AG09309 (cell line): ENCODE data around the gene ITPR2.

ENCODE experiments used
- DNase-seq: peaks from one replicate; pipeline ENCODE4 v3.0.0-alpha.2; 2010; ENCODE audit warnings: low read depth
- H3K4me3 ChIP-seq: 2 replicates; pipeline ENCODE4 v1.5.1; 2011; ENCODE audit warnings: mild to moderate bottlenecking, low read depth, low read length, moderate library complexity; ENCODE audit not compliant: control insufficient read depth
- TF ChIP-seq, protein P1 (sequence below): IDR thresholded peaks from 2 replicates; pipeline ENCODE4 v1.5.1; 2011; ENCODE audit warnings: mild to moderate bottlenecking, low read depth, low read length, inconsistent platforms; ENCODE audit not compliant: insufficient read depth, control insufficient read depth; ENCODE audit errors: missing control alignments

Gene ITPR2

DNA sequence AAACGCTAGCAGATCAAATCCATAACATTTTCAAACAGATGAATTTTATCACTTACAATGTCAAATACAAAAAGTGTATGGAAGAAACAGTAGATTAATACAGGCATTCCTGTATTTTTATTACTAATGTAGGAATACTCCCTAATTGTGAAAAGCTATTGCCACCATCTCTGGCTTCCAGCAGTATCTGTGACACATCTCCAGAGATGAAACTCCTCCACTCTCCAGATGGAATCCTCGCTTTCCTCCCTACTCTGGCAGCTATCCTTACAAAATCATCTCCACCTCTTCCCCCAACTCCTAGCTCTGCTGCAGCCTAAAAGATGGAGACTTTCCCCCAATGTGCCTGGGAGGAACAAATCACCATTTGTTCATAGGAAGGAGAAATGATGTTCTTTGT lies 426.2 kb downstream of the ITPR2 start:
- TF ChIP-seq, protein P1, sequence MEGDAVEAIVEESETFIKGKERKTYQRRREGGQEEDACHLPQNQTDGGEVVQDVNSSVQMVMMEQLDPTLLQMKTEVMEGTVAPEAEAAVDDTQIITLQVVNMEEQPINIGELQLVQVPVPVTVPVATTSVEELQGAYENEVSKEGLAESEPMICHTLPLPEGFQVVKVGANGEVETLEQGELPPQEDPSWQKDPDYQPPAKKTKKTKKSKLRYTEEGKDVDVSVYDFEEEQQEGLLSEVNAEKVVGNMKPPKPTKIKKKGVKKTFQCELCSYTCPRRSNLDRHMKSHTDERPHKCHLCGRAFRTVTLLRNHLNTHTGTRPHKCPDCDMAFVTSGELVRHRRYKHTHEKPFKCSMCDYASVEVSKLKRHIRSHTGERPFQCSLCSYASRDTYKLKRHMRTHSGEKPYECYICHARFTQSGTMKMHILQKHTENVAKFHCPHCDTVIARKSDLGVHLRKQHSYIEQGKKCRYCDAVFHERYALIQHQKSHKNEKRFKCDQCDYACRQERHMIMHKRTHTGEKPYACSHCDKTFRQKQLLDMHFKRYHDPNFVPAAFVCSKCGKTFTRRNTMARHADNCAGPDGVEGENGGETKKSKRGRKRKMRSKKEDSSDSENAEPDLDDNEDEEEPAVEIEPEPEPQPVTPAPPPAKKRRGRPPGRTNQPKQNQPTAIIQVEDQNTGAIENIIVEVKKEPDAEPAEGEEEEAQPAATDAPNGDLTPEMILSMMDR = no peak

DNA sequence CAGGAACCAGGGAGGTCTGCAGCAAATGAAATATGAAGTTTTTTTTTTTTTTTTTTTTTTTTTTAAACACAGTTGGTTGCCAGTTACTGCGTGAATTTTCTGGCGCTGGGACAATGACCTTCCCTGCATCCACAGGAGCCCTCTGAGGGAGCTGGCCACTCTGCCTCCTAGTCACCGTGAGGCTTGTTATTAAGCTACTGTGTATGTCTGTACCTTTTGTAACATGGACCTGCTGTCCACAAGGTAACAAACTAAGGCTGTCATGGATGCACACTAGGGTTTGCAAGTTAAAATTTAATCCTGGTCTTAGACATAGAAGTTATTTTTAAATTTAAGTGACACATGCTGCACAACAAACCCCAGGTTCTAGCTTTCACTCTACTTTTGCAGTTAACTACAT lies 426.6 kb downstream of the ITPR2 start:
- no peak for DNase-seq
- no peak overlapping the region for H3K4me3 ChIP-seq
- TF ChIP-seq, protein P1 = no peak

More for the DNA sequence above, 426.2 kb downstream of the ITPR2 start:
- DNase-seq = no peak
- H3K4me3 ChIP-seq = no peak overlapping the region

DNA sequence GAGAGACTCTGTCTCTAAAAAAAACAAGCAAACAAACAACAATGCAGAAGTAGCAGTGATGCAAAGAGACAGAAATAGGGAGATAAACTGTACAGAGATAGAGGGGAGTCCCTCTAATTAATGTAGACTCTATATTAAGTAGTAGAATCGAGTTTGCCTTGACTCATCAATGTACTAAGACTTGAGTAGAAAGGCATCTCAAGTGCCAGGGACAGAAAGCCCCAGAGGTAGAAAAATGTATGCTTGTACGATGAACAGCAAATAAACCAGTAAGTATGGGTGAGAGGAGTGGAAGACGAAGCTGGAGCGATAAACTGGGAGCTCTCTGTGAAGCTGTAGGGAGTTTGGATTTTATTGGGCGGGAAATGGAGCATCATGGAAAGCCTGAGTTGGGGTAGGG lies 429.4 kb downstream of the ITPR2 start:
- H3K4me3 ChIP-seq = no peak overlapping the region
- TF ChIP-seq, protein P1 = no peak
- DNase-seq = no peak

DNA sequence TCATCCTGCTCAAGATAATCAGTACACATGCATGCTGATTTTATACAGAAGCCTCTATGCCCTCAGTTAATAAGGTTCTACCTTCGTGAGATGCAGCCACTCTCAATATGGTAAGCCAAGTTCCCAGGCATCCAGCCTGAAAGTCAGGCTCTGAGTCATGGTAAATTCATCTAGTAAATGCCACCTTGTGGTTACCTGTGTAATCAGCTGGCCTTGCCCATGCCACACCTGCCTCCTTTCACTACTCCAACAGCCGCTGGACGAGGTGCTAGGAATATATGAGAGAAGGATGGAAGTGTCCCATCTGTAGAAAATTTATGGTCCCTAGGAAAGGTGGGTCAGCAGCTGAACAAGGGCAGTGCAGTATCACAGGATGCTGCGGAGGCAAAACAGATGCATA lies 430.3 kb downstream of the ITPR2 start:
- TF ChIP-seq, protein P1 = no peak

DNA sequence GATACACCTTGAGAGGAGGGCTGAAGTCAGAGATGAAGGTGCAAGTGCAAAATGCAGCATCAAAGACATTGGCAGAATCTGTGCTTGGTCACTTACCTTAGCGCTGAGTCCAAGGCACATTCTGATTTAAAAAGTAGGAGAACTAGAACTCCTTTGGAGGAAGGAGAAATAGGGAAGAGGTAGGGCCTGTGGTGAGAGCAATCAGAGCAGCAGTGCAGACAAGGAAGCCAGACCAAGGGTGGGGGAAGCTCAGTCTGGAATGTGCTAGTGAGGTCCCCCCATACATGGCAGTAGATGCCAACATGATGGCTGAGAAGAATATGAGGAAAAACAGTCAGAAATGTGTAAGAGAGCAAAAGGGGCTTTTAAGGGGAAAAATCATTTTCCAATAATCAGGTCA lies 431.1 kb downstream of the ITPR2 start:
- no peak for DNase-seq
- TF ChIP-seq, protein P1 = no peak
- H3K4me3 ChIP-seq = no peak overlapping the region

More for the DNA sequence above, 430.3 kb downstream of the ITPR2 start:
- DNase-seq = no peak
- no peak overlapping the region for H3K4me3 ChIP-seq

DNA sequence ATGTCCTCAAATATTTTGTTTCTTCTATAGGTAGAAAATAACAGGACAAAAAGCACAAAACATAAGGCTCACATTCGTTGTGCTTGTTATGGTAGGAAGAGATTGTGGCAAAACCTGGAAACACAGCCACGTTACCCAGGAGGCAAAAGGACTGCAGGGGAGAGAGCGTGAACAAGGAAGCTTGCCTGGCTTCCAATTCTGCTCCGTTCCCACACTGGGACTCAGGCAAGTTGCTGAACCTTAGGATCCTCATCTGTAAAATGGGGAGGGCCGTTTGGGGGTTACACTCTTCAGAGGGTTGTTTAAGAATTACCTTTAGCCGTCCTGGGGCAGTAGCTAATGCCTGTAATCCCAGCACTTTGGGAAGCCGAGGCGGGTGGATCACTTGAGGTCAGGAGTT lies 432.4 kb downstream of the ITPR2 start:
- no peak overlapping the region for H3K4me3 ChIP-seq
- no peak for DNase-seq
- TF ChIP-seq, protein P1 = no peak

DNA sequence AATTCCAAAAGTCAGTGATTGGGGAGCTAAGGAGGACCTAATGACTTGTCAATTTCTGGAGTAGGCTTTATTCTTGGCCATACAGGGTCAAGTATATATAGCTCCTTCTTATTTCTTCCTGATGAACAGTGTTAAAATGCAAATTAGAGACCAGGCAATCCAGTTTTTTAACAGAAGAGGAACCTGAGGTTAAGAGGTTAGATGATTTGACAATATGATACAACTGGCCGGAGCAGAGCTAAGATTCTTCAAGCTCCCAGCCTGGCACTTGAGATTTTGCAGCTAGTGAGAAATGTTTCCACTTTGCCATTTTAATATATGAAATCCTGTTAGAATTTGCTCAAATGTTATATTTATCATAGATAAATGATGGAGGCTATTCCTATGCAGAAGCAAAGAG lies 433.6 kb downstream of the ITPR2 start:
- H3K4me3 ChIP-seq = no peak overlapping the region
- TF ChIP-seq, protein P1 = no peak
- DNase-seq = no peak
